Sigmoid colon (tissue), 7 donors: ENCODE results near the gene SUN2. TPM values are rescaled to one million over a fixed set of nuclear protein-coding genes. Genes with fewer than 3 reads are reported as not detected.

Experiments
- DNase-seq: peaks from one replicate; pipeline ENCODE4 v3.0.0-alpha.2; 2019
- H3K27ac ChIP-seq, 4 donors: fragments of 200-600 bp; sonication (generic); one replicate each; pipeline ENCODE4 v1.5.1; 2016 to 2019; ENCODE audit warnings: mild to moderate bottlenecking in 1 of 4
- H3K27me3 ChIP-seq, 3 donors: fragments of 200-600 bp; sonication (generic); one replicate each; pipeline ENCODE4 v1.5.1; 2019; ENCODE audit warnings: mild to moderate bottlenecking in 1 of 3
- H3K36me3 ChIP-seq, 4 donors: fragments of 200-600 bp; sonication (generic); one replicate each; pipeline ENCODE4 v1.5.1; 2016 to 2019
- H3K4me1 ChIP-seq, 4 donors: fragments of 200-600 bp; sonication (generic); one replicate each; pipeline ENCODE4 v1.5.1; 2017 to 2019
- H3K4me3 ChIP-seq, 4 donors: fragments of 200-600 bp; sonication (generic); one replicate each; pipeline ENCODE4 v1.5.1; 2017 to 2019; ENCODE audit warnings: mild to moderate bottlenecking in 2 of 4, moderate library complexity in 1 of 4
- H3K9me3 ChIP-seq, 4 donors: fragments of 200-600 bp in 3 of 4; sonication (generic) in 3 of 4; one replicate each; pipeline versions ENCODE4 v1.5.1 to v1.6.1; 2013 to 2019
- CTCF ChIP-seq, 4 experiments: fragments of 450-650 bp in 3 of 4; fragments of 200-600 bp in 1 of 4; IDR thresholded peaks; one replicate each; pipeline ENCODE4 v1.5.1; 2016 to 2019; ENCODE audit warnings: antibody characterized with exemption in 4 of 4, mild to moderate bottlenecking in 3 of 4, moderate library complexity in 2 of 4
- EP300 ChIP-seq, 4 donors: sonication (generic); formaldehyde crosslinking; IDR thresholded peaks; one replicate each; pipeline ENCODE4 v1.6.1; 2017; ENCODE audit warnings: antibody characterized with exemption in 4 of 4
- POLR2A ChIP-seq, 2 donors: fragments of 450-650 bp; IDR thresholded peaks; one replicate each; pipeline ENCODE4 v1.6.1; 2016; ENCODE audit warnings: antibody characterized with exemption in 2 of 2, mild to moderate bottlenecking in 2 of 2, moderate library complexity in 2 of 2
- POLR2AphosphoS5 ChIP-seq, 4 donors: sonication (generic); formaldehyde crosslinking; IDR thresholded peaks; one replicate each; pipeline ENCODE4 v1.6.1; 2017; ENCODE audit warnings: antibody characterized with exemption in 4 of 4
- WGBS, 2 donors: extraction: QIAGEN DNeasy Blood & Tissue Kit; methylation state at CpG; one replicate each; pipeline ENCODE4 v1.1.7; 2013; 5-methylcytosine and 5-hydroxymethylcytosine counted together
- intact Hi-C: fragments of 100-400 bp; cut with DNase I; formaldehyde crosslinking; loops from one replicate; pipeline ENCODE4 v1.15.1; 2023
- polyA plus RNA-seq, 3 donors: library from polyadenylated mRNA; stranded (reverse); fragments of 200-250 nt; gene quantifications; one replicate each; pipeline ENCODE4 v1.2.3, GENCODE V29; 2013
- total RNA-seq, 4 donors: library from RNA; depleted of rRNA; stranded (reverse); fragments of >200 nt; gene quantifications; one replicate each; pipeline ENCODE4 v1.1.0, GENCODE V29; 2016
- donor health status: healthy with polysubstance abuse.
- donor health status: Bipolar disorder and iron deficiency.
- donor health status: healthy.

Gene SUN2
- total and polyA plus RNA-seq, 7 donors = 9.2 to 319 (median 255) TPM

- intact Hi-C loops = no loop called here
These were observed 5.7 kb upstream of the SUN2 start for GRCh38 chr22:38761202-38762162.

GRCh38 chr22:38760477-38761201 is 4.8 kb upstream of the SUN2 start:
- Histone ChIP-seq H3K4me3 (no peak overlapping the region), H3K9me3 (no peaks in the 10 kb centered on the region), H3K36me3 (no peaks in the 10 kb centered on the region), H3K27me3 (no peaks in the 10 kb centered on the region), H3K27ac (no peak overlapping the region), H3K4me1 (peaks cover 0 to 7% (median 4%) of the 10 kb centered on the region in 4 donors)
- intact Hi-C loops = no loop called here
- DNase-seq = no peak
- 86 to 87% methylated on average over 12 of the region's 12 CpGs for WGBS, 2 donors
- no peak for TF ChIP-seq POLR2AphosphoS5 (IDR thresholded peaks at IDR 0.05)
- TF ChIP-seq POLR2A (IDR thresholded peaks at IDR 0.05) = no peak
- no peak for TF ChIP-seq CTCF (IDR thresholded peaks at IDR 0.05)
- TF ChIP-seq EP300 (IDR thresholded peaks at IDR 0.05) = no peak

More at GRCh38 chr22:38761202-38762162, 5.7 kb upstream of the SUN2 start:
- no peaks in the 10 kb centered on the region for H3K36me3 ChIP-seq
- no peak overlapping the region for H3K4me3 ChIP-seq
- no peaks in the 10 kb centered on the region for H3K27me3 ChIP-seq
- H3K9me3 ChIP-seq = no peaks in the 10 kb centered on the region
- DNase-seq = no peak
- H3K27ac ChIP-seq = no peak overlapping the region
- peaks cover 0 to 2% (median under 1%) of the 10 kb centered on the region in 4 donors for H3K4me1 ChIP-seq
- TF ChIP-seq EP300 (IDR thresholded peaks at IDR 0.05) (no peak), POLR2A (IDR thresholded peaks at IDR 0.05) (no peak), CTCF (IDR thresholded peaks at IDR 0.05) (no peak), POLR2AphosphoS5 (IDR thresholded peaks at IDR 0.05) (no peak)
- 74 to 80% methylated on average over 20 of the region's 20 CpGs for WGBS, 2 donors

GRCh38 chr22:38759005-38759404 is 3.2 kb upstream of the SUN2 start:
- intact Hi-C loops = loop anchor here (5.0 kb wide), 2 partner anchors 33 to 83 kb away; partner anchors contain the start of genes DNAL4 and NPTXR
- 85 to 90% methylated on average over 7 of the region's 7 CpGs for WGBS, 2 donors
- no peaks in the 10 kb centered on the region for H3K9me3 ChIP-seq
- H3K4me1 ChIP-seq = peaks cover 0 to 15% (median 8%) of the 10 kb centered on the region in 4 donors
- H3K27me3 ChIP-seq = no peaks in the 10 kb centered on the region
- no peak for DNase-seq
- no peak overlapping the region for H3K27ac ChIP-seq
- H3K4me3 ChIP-seq = no peak overlapping the region
- TF ChIP-seq POLR2AphosphoS5 (IDR thresholded peaks at IDR 0.05) = no peak
- no peak for TF ChIP-seq CTCF (IDR thresholded peaks at IDR 0.05)
- no peak for TF ChIP-seq POLR2A (IDR thresholded peaks at IDR 0.05)
- no peak for TF ChIP-seq EP300 (IDR thresholded peaks at IDR 0.05)
- no peaks in the 10 kb centered on the region for H3K36me3 ChIP-seq

GRCh38 chr22:38758276-38758945 is 2.6 kb upstream of the SUN2 start:
- H3K27ac ChIP-seq = no peak overlapping the region
- TF ChIP-seq EP300 (IDR thresholded peaks at IDR 0.05) (no peak), POLR2AphosphoS5 (IDR thresholded peaks at IDR 0.05) (no peak), CTCF (IDR thresholded peaks at IDR 0.05) (no peak), POLR2A (IDR thresholded peaks at IDR 0.05) (no peak)
- 65 to 75% methylated on average over 16 of the region's 16 CpGs for WGBS, 2 donors
- no peaks in the 10 kb centered on the region for H3K9me3 ChIP-seq
- no peaks in the 10 kb centered on the region for H3K36me3 ChIP-seq
- intact Hi-C loops = loop anchor here (5.0 kb wide), 2 partner anchors 34 to 84 kb away; partner anchors contain the start of genes DNAL4 and NPTXR
- no peaks in the 10 kb centered on the region for H3K27me3 ChIP-seq
- H3K4me1 ChIP-seq = peaks cover 0 to 21% (median 14%) of the 10 kb centered on the region in 4 donors
- H3K4me3 ChIP-seq = no peak overlapping the region
- no peak for DNase-seq
